PC-3 (cell line): ENCODE measurements around the gene CSF2. TPM values are rescaled to one million over a fixed set of nuclear protein-coding genes. Genes with fewer than 3 reads are reported as not detected.

Source experiments
- ATAC-seq: fragments of 200-7000 bp; cut with Tn5 transposase; 2 replicates; pipeline ENCODE4 v1.9.1; 2020; ENCODE audit warnings: mild to moderate bottlenecking, moderate library complexity
- BruUV-seq: library from RNA; stranded (reverse); fragments of 400-500 nt; replicated peaks from 2 replicates; lab custom pipeline; 2021; lab: Mats Ljungman, UMichigan
- CTCF ChIA-PET: fragments of 300-600 bp; sonication (Branson Sonifier 250); formaldehyde crosslinking; loops from one replicate; lab custom pipeline; 2022; ENCODE audit warnings: antibody characterized with exemption; lab: Charles Lee
- POLR2A ChIA-PET: fragments of 300-600 bp; sonication (Branson Sonifier 250); formaldehyde crosslinking; loops from one replicate; lab custom pipeline; 2022; ENCODE audit warnings: antibody characterized with exemption; ENCODE audit not compliant: unreplicated experiment; lab: Charles Lee
- DNase-seq: peaks from one replicate; pipeline ENCODE4 v3.0.0-alpha.2; 2015
- H2AFZ ChIP-seq: fragments of 300-600 bp; sonication (generic); 2 replicates; pipeline ENCODE4 v1.6.0; 2016; ENCODE audit warnings: antibody characterized with exemption, low read length
- H3F3A ChIP-seq: fragments of 300-600 bp; sonication (generic); one replicate; pipeline ENCODE4 v1.6.0; 2017; ENCODE audit warnings: antibody characterized with exemption, low read length, control low read depth, mild to moderate bottlenecking; ENCODE audit not compliant: unreplicated experiment
- H3K27ac ChIP-seq: fragments of 300-600 bp; sonication (generic); 2 replicates; pipeline ENCODE4 v1.5.1; 2016; ENCODE audit warnings: mild to moderate bottlenecking, low read length
- H3K27me3 ChIP-seq: fragments of 300-600 bp; sonication (generic); 2 replicates; pipeline ENCODE4 v1.6.1; 2016; ENCODE audit warnings: low read length, mixed read lengths
- H3K36me3 ChIP-seq: fragments of 300-600 bp; sonication (generic); 2 replicates; pipeline ENCODE4 v1.6.1; 2016; ENCODE audit warnings: low read depth, mixed run types, low read length, mixed read lengths
- H3K4me1 ChIP-seq: fragments of 300-600 bp; sonication (generic); 2 replicates; pipeline ENCODE4 v1.5.1; 2016; ENCODE audit warnings: low read length; ENCODE audit not compliant: insufficient read depth
- H3K4me2 ChIP-seq: fragments of 300-600 bp; sonication (generic); 2 replicates; pipeline ENCODE4 v1.6.0; 2016; ENCODE audit warnings: low read length
- H3K4me3 ChIP-seq: fragments of 300-600 bp; sonication (generic); 2 replicates; pipeline ENCODE4 v1.5.1; 2016; ENCODE audit warnings: mild to moderate bottlenecking, low read length, mixed read lengths
- H3K79me2 ChIP-seq: fragments of 300-600 bp; sonication (generic); 2 replicates; pipeline ENCODE4 v1.6.1; 2017; ENCODE audit warnings: low read length, mixed read lengths
- H3K9ac ChIP-seq: fragments of 300-600 bp; sonication (generic); 2 replicates; pipeline ENCODE4 v1.6.0; 2016; ENCODE audit warnings: mild to moderate bottlenecking, low read length
- H3K9me2 ChIP-seq: fragments of 300-600 bp; sonication (generic); replicated peaks from 2 replicates; pipeline ENCODE4 v1.6.1; 2016; ENCODE audit warnings: mixed run types, low read length, mixed read lengths
- H3K9me3 ChIP-seq: fragments of 300-600 bp; sonication (generic); 2 replicates; pipeline ENCODE4 v1.6.1; 2016; ENCODE audit warnings: low read length, mixed read lengths
- H4K20me1 ChIP-seq: fragments of 300-600 bp; sonication (generic); 2 replicates; pipeline ENCODE4 v1.6.1; 2016; ENCODE audit warnings: low read length, mixed read lengths
- EZH2 ChIP-seq: fragments of 300-600 bp; sonication (generic); IDR thresholded peaks from one replicate; pipeline ENCODE4 v1.6.1; 2017; ENCODE audit warnings: antibody characterized with exemption, mild to moderate bottlenecking, low read length; ENCODE audit not compliant: unreplicated experiment
- EZH2phosphoT487 ChIP-seq: fragments of 300-600 bp; sonication (generic); IDR thresholded peaks from 2 replicates; pipeline ENCODE4 v1.6.1; 2018; ENCODE audit warnings: mild to moderate bottlenecking, antibody characterized with exemption, low read length, borderline replicate concordance
- intact Hi-C: fragments of 100-400 bp; cut with micrococcal nuclease; formaldehyde crosslinking; loops from 2 replicates; pipeline ENCODE4 v1.9.0; 2023
- total RNA-seq: library from RNA; depleted of rRNA; stranded (reverse); fragments of >200 nt; gene quantifications from 2 replicates; pipeline ENCODE4 v1.2.3, GENCODE V29; 2014
- TF ChIP-seq, protein P1 (sequence below): fragments of 300-600 bp; sonication (generic); conservative IDR thresholded peaks from 2 replicates; pipeline ENCODE4 v1.5.1; 2017; ENCODE audit warnings: antibody characterized with exemption, low read depth, mild to moderate bottlenecking, low read length

Gene CSF2
- total RNA-seq, 1 experiment from 2014 or later = 93.6 TPM

DNA sequence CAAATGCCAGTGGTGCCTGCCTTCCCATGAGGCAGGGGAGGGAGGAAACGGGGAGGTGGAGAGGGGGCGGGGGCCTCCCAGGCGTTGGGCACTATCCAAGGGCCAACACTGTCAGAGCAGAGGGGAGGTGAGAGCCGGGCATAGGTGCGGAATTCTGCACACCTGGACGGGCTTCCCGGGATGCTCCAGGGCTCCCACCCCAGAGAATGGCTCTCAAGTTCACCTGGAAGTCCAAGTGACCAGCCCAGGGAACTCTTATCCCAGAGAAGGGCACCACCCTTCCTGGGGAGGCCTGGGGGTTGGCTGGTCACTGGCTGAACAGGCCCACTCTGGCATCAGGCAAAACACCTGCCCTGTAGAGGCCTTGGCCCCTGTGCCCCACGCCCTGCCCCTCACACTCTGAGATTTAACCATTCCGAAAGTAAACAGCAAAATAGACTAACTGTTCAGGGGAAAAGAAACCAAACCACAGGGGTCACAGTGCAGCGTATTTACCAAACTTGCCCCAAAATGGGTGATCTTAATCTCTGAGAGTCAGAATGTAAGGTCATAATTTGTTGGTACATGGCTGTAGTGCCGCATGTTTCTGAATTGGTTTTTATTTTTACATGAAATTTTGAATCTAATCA, 2.7 kb downstream of the CSF2 start:
- no peak overlapping the region for H3K9ac ChIP-seq
- H3K4me1 ChIP-seq = peaks cover 34% of the 10 kb centered on the region
- ChIA-PET CTCF (no interaction called here), POLR2A (no interaction called here)
- ATAC-seq (no peak), DNase-seq (no peak)
- TF ChIP-seq, protein P1, sequence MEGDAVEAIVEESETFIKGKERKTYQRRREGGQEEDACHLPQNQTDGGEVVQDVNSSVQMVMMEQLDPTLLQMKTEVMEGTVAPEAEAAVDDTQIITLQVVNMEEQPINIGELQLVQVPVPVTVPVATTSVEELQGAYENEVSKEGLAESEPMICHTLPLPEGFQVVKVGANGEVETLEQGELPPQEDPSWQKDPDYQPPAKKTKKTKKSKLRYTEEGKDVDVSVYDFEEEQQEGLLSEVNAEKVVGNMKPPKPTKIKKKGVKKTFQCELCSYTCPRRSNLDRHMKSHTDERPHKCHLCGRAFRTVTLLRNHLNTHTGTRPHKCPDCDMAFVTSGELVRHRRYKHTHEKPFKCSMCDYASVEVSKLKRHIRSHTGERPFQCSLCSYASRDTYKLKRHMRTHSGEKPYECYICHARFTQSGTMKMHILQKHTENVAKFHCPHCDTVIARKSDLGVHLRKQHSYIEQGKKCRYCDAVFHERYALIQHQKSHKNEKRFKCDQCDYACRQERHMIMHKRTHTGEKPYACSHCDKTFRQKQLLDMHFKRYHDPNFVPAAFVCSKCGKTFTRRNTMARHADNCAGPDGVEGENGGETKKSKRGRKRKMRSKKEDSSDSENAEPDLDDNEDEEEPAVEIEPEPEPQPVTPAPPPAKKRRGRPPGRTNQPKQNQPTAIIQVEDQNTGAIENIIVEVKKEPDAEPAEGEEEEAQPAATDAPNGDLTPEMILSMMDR = no peak
- TF ChIP-seq EZH2 (no peak), EZH2phosphoT487 (no peak)
- no peak overlapping the region for H3K27ac ChIP-seq
- intact Hi-C loops = no loop called here
- peaks cover 13% of the 10 kb centered on the region for H3K79me2 ChIP-seq
- H4K20me1 ChIP-seq = no peaks in the 10 kb centered on the region
- H3F3A ChIP-seq = no peaks in the 10 kb centered on the region
- no peaks in the 10 kb centered on the region for H3K9me2 ChIP-seq
- BruUV-seq = no TSS peak
- no peaks in the 10 kb centered on the region for H3K9me3 ChIP-seq
- no peak overlapping the region for H3K4me3 ChIP-seq
- H3K4me2 ChIP-seq = no peak overlapping the region
- H3K36me3 ChIP-seq = no peaks in the 10 kb centered on the region
- no peaks in the 10 kb centered on the region for H3K27me3 ChIP-seq
- no peak overlapping the region for H2AFZ ChIP-seq

DNA sequence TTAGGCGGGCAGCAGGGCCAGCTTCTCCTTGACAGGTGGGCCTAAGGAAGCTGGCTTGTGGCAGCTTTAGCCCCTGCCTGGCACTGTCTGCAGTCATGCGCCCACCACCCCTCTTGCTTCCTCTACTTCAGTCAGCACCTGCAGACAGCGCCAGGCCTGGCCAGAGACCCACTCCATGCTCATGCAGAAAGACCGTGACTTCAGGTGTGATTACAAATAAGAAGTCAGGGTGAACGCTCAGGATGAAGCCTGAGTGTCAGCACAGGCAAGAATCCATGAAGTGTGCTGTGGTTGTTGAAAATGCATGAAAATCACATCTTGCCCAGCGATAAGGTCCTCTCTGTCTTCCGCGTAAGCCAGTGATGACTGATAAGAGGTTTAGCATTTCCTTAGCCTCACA, 3.4 kb downstream of the CSF2 start:
- no peaks in the 10 kb centered on the region for H3K27me3 ChIP-seq

DNA sequence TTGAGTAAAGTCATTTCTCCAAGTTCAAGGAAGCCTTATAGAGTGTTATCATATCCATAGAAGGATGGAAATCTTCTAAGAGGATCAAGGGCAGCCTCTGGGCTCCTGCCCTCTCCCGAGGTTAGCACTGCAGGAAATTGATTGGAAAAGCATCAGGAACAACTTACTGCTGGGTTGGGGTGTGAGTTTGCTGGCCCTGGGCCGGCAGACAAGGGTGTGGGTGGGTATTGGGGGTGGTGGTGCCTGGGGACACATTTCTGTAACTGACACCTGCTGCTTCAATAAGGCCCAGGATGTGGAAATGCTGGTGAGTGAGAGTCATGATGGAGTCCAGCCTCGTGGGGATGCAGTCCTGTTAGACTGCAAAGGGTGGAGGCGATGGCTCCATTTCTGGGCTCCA, 5.5 kb downstream of the CSF2 start:
- ChIA-PET POLR2A (no interaction called here), CTCF (no interaction called here)
- no peaks in the 10 kb centered on the region for H3K36me3 ChIP-seq
- no peaks in the 10 kb centered on the region for H3K9me2 ChIP-seq
- peaks cover 11% of the 10 kb centered on the region for H3K79me2 ChIP-seq
- H3K27ac ChIP-seq = no peak overlapping the region
- no peak overlapping the region for H3K4me3 ChIP-seq
- H3F3A ChIP-seq = no peaks in the 10 kb centered on the region
- no peaks in the 10 kb centered on the region for H4K20me1 ChIP-seq
- ATAC-seq (no peak), DNase-seq (no peak)
- H3K9me3 ChIP-seq = no peaks in the 10 kb centered on the region
- no TSS peak for BruUV-seq
- H3K27me3 ChIP-seq = no peaks in the 10 kb centered on the region
- no peak overlapping the region for H3K4me2 ChIP-seq
- no peak overlapping the region for H3K9ac ChIP-seq
- TF ChIP-seq EZH2 (no peak), EZH2phosphoT487 (no peak)
- TF ChIP-seq, protein P1 = no peak
- intact Hi-C loops = no loop called here
- H2AFZ ChIP-seq = no peak overlapping the region
- peaks cover 16% of the 10 kb centered on the region for H3K4me1 ChIP-seq

More for the DNA sequence above, 3.4 kb downstream of the CSF2 start:
- no peak overlapping the region for H2AFZ ChIP-seq
- POLR2A ChIA-PET = interaction anchor here (0.5 to 0.6 kb wide), 2 partner anchors 51 to 1337 kb away, joined by 4 read pairs; no protein-coding TSS in a partner anchor
- H3F3A ChIP-seq = no peaks in the 10 kb centered on the region
- ATAC-seq (no peak), DNase-seq (no peak)
- no peaks in the 10 kb centered on the region for H3K9me2 ChIP-seq
- intact Hi-C loops = no loop called here
- H3K9ac ChIP-seq = no peak overlapping the region
- no peak overlapping the region for H3K4me3 ChIP-seq
- CTCF ChIA-PET = no interaction called here
- H3K79me2 ChIP-seq = peaks cover 13% of the 10 kb centered on the region
- peaks cover 34% of the 10 kb centered on the region for H3K4me1 ChIP-seq
- H3K4me2 ChIP-seq = no peak overlapping the region
- no TSS peak for BruUV-seq
- no peaks in the 10 kb centered on the region for H3K36me3 ChIP-seq
- no peaks in the 10 kb centered on the region for H3K9me3 ChIP-seq
- no peaks in the 10 kb centered on the region for H4K20me1 ChIP-seq
- no peak overlapping the region for H3K27ac ChIP-seq
- TF ChIP-seq EZH2 (no peak), EZH2phosphoT487 (no peak)
- TF ChIP-seq, protein P1 = no peak
